ENCODE data around the gene ZBED5.

DNA sequence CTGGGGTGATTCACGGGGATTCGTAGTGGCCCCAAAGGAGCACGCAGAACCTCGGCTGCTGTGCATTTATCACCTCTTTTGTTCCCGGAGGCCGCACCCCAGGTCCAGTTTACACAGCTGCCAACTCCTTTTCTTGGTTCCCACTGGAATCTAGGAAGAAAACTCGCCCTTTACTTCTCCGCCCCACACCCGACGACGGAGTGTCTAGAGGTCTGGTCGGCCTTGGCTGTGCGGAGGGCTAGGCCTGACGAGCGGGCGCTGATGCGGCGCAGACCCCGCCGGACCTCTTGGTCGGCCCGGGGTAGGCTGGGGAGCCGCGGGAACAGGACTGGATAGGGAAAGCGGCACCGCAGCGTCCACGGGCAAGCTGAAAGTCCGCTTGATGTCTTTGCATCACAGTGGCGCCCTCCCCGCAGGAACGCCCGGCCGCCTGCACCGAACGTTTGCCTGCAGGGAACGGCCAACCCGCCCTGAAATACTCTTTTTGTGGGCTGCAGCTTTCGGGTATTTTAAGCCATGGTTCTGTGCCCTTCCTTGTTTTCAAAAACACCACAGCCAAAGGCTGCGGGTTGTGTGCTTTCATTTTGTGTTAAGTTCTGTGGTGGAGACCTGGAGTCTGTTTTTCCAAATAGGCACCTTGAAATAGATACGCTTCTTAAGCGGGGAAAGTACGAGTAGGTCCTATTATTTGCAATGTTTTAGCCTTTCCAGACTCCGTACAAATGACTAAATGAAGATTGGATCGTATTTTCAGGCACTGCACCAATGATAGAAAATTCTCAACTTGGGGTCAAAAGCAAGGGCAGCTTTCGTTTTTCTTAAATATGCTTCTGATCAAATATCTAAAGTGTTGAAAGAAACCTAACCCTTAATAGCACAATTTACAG is 829 bp upstream of the ZBED5 start:
- TF ChIP-seq CTCF (conservative IDR thresholded peaks at IDR 0.05), result no peak; the same call in 1 of the 2 replicates
- no peak for TF ChIP-seq EZH2 (IDR thresholded peaks at IDR 0.05; ENCODE audit: low read depth)

All from PC-9 (cell line).